ENCODE results near the gene KIAA0825.
A peak's percentile ranks its signal among the peaks of the same experiment; 100 is the strongest.

Gene KIAA0825

GRCh38 chr5:94440015-94440414 lies 178.4 kb downstream of the KIAA0825 start:
- DNase-seq (ENCODE audit: extremely low read depth, low read depth) = no peak
- no peak for TF ChIP-seq CTCF (IDR thresholded peaks at IDR 0.05; ENCODE audit: low read depth, low read length)

GRCh38 chr5:94433397-94434163 lies 184.8 kb downstream of the KIAA0825 start:
- DNase-seq (ENCODE audit: extremely low read depth, low read depth) = peak; percentile 59
- TF ChIP-seq CTCF (IDR thresholded peaks at IDR 0.05; ENCODE audit: low read depth, low read length) = no peak

- DNase-seq (ENCODE audit: extremely low read depth, low read depth) = no peak
- no peak for TF ChIP-seq CTCF (IDR thresholded peaks at IDR 0.05; ENCODE audit: low read depth, low read length)
These were observed 185.9 kb downstream of the KIAA0825 start for GRCh38 chr5:94432499-94432898.

GRCh38 chr5:94431696-94432095 lies 186.7 kb downstream of the KIAA0825 start:
- DNase-seq (ENCODE audit: extremely low read depth, low read depth) = no peak

GRCh38 chr5:94429566-94429965 lies 188.8 kb downstream of the KIAA0825 start:
- DNase-seq (ENCODE audit: extremely low read depth, low read depth) = no peak
- TF ChIP-seq CTCF (IDR thresholded peaks at IDR 0.05; ENCODE audit: low read depth, low read length) = no peak

More at GRCh38 chr5:94431696-94432095, 186.7 kb downstream of the KIAA0825 start:
- TF ChIP-seq CTCF (IDR thresholded peaks at IDR 0.05; ENCODE audit: low read depth, low read length) = no peak

- TF ChIP-seq CTCF (IDR thresholded peaks at IDR 0.05; ENCODE audit: low read depth, low read length) = no peak
- no peak for DNase-seq (ENCODE audit: extremely low read depth, low read depth)
These were observed 193.0 kb downstream of the KIAA0825 start for GRCh38 chr5:94425396-94425795.

GRCh38 chr5:94423411-94423810 lies 195.0 kb downstream of the KIAA0825 start:
- no peak for TF ChIP-seq CTCF (IDR thresholded peaks at IDR 0.05; ENCODE audit: low read depth, low read length)
- no peak for DNase-seq (ENCODE audit: extremely low read depth, low read depth)
